Thyroid gland (tissue), 4 donors: ENCODE data around the gene KRTAP2-4.

Experiments
- CTCF ChIP-seq, 6 experiments: fragments of 200-600 bp in 3 of 6; fragments of 450-650 bp in 3 of 6; sonication (generic) in 3 of 6; IDR thresholded peaks; one replicate each; pipeline ENCODE4 v1.5.1; 2016 to 2019; ENCODE audit warnings: antibody characterized with exemption in 6 of 6, mild to moderate bottlenecking in 2 of 6, inconsistent platforms in 1 of 6, moderate library complexity in 1 of 6
- POLR2A ChIP-seq, 2 donors: fragments of 450-650 bp; IDR thresholded peaks; one replicate each; pipeline ENCODE4 v1.6.1; 2017; ENCODE audit warnings: antibody characterized with exemption in 2 of 2, mild to moderate bottlenecking in 2 of 2, moderate library complexity in 1 of 2

DNA sequence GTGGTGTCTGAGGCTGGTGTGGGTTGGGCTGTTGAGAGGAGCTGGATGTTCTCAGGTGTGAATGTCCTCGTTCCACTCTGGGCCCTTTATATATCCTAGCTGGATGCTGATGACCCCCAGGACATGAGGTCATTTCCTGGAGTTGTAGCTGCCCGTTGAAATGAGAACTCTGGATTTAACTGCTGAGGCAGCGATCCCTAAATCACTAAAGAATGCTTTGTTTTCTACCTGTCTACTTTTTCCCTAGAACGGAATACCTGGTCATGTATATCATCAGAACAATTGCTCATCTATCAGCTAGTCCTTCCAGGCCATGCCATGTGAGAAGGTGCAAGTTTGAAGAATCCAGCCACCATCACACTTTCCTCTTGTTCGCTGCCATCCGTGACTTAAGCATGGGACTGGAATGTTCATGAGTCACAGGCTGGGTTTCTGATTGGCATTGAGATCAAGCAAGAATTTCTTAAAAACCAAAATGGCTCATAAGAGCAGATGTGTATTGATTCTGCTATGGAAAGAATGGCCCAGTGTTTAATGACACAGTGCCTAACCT lies 5.6 kb downstream of the KRTAP2-4 start, which contains the start of gene KRTAP2-3:
- no peak for TF ChIP-seq CTCF (IDR thresholded peaks at IDR 0.05)
- TF ChIP-seq POLR2A (IDR thresholded peaks at IDR 0.05), result no peak
